HG02870 (cell line): ENCODE results near the gene P2RY14.

ENCODE experiments used
- ATAC-seq: cut with Tn5 transposase; IDR thresholded peaks from one replicate; pipeline ENCODE4 v1.9.1; 2021; ENCODE audit warnings: mild to moderate bottlenecking, moderate library complexity; ENCODE audit not compliant: unreplicated experiment

Gene P2RY14

DNA sequence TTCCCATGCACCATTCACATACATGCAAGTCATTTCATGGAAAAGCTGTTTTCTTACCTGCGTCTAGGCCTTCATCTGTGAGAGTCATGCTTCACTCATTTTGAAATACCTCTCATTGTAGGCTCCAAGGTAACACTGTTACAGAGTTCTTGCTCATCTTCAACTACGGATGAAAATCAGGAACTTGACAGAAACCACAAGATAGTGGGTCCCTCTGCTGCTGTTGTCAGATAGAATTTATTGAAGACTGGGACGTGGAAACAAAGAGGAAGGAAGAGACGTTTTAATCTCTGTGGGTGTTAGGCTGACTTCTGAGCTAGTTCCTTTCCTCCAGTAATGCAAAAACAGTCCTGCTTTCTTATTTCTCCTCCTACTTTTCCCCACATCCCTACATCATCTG lies at the start of gene P2RY14:
Gene P2RY14, minus strand, starts transcription at position 313 of the 400 bp plus-strand sequence. CDS start 64,226 bp downstream, outside the sequence.
- ATAC-seq = no peak

DNA sequence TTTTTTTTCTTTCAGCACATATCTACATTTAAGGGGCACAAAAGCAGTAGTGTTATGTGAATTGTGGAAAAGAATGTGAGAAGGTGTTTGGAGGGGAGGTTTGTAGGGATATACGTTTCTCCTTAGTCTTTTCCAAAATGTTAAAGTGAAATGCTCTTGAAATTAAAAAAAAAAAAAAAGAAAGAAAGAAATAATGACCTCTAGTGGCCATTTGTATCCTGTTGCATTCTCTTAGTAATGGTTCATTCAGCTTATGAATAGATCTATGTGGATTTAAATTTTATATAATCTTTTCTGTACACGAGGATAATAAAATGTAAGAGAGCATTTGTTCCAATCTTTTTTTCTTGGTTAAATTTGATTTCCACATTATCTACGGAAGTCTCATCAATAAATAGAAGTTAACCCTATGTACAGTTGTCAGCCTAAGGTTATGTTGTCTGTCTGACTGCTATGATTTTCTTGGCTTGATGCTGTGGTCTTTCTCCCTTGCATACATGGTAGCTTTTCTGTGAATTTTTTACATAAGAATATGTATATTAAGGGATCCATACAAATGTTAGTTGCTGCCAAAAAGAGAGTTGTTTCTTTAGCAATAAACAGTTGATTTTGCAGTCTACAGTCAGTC lies 49.3 kb upstream of the P2RY14 start:
- ATAC-seq = no peak

DNA sequence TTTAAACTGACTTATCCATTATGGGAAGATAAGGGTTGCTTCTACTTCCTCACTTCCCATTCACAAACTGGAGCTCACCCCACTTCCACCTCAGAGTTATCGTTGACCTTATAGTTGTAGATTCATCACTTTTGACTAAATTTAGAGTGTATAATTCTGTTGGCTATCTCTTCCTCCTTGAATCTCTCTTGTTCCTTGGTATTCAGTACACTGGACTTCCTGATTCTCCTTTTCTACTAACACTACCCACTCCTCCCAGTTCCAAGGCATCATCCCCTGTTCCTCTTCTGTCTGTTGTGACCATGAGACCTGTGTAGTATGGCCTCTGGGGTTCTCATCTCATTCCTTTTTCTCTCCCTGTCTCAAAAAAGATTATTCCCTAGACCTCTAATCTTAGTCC lies 44.2 kb upstream of the P2RY14 start:
- ATAC-seq = no peak

DNA sequence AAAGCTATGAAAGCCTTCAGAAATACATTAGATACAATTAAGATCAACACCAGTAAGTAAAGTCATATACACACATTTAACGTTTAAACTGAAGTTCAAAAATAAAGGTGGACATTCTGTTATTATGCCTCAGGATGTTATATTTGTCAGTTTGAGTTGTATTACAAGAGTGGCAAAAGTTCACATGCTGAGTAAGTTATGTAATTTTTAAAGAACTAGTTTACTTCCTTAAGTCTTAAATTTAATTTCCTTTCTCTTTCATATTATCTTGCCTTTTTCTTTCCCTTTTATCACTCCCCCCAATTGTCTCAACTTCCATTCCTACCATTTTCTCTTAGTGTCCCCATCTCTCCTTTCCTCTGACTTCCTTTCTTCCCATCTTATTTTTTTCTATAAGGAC lies 43.2 kb upstream of the P2RY14 start:
- ATAC-seq = no peak

DNA sequence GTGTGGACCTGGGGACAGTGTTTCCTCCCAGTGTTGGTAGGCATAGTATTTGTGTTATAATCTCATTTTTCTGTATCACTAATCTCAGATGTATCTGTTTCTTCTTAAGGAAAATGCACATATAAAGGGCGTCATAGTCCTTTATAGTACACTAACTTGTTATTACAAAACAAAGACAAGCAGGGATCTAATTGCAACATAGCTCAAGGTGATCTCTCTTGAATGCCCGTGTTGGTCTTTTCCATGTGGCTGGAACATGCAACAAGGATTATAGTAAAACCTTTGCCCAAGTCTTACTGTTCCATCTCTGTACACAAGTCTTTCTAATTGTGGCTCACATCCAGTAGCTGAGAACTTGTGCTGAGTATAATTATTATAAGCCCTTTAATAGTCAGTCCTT lies 41.8 kb upstream of the P2RY14 start:
- ATAC-seq = no peak

DNA sequence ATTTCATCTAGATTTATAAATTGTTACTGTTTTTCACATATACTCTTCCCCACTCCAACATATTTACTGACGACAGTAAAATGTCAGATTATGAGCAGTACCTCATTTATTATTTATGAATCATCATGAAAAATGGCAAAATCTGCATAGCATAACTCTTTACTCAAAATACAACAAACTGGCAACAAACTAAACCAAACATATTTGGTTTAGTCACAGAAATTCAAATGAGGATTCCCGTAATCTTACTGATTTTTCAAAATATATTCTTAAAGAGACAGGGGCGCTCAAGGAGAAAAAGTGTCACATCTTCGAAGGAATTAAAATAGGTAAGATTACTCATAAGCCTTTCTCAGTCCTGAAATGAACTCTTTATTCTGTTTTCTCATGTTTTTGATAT lies 41.3 kb upstream of the P2RY14 start:
- no peak for ATAC-seq

DNA sequence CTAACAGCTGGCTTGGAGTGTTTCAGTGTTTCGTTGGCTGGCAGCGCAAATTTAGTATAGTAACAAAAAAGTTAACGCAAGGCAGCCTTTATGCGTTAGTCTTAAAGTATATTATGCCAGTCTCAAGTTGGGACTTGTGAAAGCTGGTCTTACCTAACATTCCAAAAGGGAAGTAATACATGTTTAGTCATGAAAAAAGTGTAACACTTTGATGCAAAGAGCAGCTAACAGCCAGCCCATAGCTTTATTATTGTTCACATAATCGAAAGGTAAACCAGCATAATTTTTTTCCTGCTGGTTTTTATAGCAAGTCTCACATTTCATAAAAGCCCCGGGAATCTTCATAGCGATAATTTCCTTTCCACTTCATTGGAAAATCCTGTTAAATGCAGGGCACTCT lies 40.6 kb upstream of the P2RY14 start:
- no peak for ATAC-seq

DNA sequence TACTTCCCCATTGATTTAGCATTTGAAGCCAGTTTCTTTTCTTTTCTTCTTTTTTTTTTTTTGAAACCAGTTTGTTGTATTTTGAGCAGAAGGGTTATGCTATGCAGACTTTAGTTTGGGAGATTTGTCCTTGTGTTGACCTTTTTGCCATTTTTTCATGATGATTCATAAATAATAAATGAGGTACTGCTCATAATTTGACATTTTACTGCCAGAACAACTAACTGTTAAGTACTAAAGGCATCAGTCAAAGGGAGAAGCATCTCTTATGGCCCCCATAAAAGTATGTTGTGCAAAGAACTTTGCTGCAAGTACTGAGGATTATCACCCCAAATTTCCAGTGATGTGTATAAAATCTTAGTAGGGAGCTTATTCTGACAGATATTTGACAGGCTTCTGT lies 40.0 kb upstream of the P2RY14 start:
- ATAC-seq = no peak

DNA sequence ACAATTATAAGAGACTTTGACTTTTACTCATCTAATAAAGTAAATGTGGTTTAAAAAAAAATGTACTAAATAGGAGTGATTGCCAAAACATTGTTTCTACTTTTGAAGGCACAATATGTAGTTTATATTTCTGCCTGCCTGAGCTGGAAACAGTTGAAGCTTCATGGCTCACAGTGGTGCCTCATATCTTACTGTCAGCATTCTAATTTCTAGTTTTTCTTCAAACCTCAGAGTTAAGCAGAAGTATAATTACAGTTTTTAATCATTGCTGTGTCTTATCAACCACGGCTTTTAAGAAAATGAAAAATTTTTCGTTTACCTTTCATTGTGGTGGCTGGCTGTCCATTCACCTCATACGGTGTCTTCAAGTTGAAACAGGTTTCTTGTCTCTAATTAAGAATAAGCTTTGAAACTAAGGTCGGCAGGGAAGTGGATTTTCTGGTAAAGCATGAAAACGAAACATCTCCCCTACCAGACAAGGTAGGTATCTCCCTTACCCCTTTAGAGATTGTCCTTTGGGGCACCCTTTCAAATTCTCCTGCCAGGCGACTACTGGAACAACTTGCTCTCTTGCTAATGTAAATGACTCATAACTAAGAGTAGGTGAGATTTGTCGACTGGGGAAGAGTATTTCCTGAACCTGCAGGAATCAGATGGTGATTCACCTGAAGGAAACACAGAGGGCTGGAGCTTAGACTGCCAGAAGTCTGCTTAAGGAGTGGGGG lies 38.1 kb upstream of the P2RY14 start, which contains the start of gene GPR87:
Gene GPR87, minus strand, starts transcription at position 554 of the 725 bp plus-strand sequence. CDS start 16,720 bp downstream, outside the sequence.
- ATAC-seq = peak; percentile 70

DNA sequence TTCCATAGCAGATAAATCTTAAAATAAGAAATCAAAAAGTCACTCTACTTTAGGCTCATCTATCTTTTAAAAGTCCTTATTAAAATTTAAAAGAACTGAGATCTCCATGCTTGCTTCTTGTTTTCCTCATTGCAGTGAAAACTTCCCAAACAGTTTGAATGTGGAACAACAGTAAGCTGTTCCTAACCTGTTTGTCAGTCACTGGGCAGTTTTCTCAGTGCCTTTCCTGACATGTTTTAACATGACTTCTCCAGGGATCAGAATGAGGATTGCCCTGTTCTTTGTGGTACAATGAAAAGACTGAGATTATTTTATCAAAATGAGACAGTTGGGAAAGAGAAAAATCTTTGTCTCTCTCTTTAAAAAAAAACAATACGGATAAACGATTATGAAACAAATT lies 37.5 kb upstream of the P2RY14 start:
- no peak for ATAC-seq

DNA sequence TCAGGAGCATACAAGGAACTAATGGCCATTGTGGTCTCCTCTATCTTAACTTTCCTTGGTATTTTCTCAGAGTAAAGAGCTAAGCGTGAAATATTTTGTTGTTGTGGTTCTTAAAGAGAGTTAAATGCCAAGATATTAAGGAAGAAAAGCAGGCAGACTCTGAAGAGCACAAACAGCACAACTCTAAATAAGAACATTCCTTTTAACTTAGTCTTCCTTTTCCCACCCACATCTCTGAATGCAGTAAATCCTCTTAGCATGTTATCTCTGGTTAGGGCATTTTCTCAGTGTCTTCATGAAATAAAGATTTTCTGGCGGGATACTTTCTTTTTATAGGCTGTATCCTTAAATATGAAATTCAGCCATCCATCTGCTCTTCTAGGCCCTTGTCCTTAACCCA lies 36.8 kb upstream of the P2RY14 start:
- no peak for ATAC-seq

DNA sequence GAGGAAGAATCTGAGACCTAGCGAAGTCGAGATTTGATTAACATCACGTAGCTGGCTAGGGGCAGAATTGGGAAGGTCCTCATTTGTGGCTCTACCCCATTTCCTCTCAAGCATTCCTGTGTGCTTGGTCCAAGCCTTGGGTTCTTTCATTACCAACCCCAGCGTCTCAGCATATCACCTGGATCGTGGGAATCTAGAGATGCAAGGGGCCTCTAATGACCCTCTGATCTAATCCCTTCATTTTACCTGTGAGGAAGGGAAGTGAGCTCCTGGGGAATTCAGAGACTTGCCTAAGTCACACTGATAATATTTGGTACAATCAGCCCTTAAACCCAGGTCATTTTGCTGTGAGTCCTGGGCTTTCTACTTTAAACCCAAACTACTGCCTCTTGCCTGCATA lies 36.3 kb upstream of the P2RY14 start:
- no peak for ATAC-seq

DNA sequence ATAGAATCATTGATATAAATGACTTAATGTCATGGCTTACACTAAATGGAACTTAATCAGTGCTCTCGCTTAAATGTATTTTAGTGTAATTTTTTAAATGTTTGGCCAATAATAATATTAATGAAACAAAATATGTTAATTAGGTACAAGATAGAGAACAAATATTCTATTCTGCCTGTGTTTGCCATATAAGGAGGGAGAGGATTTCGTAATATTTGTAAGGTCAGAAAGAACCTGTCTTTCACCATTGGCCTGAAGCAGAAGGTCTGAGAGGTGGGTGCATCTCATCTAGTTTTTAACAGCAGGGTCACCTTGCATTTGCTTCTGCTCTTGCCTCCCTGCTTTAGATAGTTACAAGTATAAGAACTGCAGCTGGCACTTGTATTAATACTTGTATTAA lies 35.8 kb upstream of the P2RY14 start:
- no peak for ATAC-seq

DNA sequence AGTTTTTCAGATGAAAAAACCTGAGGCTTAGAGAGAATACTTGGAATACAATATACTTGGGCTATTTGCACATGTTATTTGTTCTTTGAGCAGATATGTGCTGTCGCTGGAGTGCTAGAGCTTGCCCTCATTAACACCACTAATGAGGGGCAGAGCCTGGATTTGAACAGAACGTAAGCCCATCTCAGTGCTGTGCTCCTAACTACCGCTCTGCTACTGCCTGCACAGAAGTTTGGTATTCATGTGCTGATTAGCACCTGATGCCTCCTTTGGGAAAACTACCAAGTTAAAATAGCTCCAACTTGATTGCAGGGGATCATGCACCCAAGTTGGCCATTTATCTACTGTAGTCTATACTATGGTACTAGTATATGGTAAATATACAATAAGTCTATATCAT lies 34.6 kb upstream of the P2RY14 start:
- no peak for ATAC-seq

DNA sequence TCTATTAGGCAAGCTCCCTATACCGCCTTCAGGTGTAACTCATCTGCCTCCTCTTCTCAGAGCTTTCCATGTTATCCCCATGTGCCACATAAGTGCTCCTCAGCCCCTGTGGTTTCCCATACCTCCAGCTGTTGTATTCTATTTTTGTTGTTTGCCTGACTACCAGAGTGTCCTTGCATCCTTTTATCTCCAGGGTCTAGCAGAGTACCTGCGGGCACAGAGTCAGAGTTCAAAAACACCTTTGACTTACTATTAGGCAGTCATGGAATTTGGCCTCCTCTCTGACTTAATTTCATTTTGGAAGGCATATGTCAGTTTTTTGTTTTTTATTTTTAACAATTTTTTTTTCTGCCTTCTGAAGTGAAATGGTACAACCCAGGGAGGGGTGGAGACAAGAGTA lies 31.2 kb upstream of the P2RY14 start:
- ATAC-seq = no peak

DNA sequence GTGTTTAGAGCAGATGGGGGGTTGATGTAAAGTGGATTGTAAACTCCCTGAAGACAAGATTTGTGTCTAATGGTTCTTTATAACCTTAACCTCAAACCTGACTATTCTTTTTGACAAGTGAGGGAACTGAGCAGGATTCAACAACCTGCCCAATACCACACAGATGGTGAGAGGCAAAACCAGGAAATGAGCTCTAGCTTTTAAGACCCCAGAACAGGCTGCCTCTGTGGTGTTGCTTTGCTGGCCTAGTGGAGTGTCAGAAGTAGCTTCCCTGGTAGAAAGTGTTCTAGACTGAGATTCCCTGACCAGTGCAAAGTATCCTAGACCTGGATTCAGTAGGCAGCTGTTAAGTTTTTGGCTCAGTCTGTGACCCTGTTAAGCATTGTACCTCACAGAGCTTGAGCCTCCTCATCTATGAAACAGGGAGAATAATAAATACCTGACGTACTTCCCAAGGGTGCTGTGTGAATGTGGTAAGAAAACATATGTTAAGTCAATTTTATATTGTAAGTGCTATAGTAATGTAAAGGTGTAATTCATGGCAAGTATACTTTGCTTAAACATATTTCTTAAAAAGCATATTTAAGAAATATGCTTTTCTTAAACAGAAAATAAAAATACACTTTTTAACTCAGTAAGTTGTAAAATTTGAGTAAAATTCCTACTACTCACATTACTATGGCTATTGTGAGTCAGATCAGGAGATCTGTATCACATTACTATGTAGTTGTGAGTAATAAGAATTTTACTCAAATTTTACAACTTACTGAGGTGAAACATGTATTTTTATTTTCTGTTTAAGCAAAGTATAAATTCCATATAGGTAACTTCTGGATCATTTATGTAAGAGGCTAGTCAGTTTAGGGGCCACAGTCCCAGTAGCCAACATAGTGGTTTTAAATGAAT lies 29.5 kb upstream of the P2RY14 start:
- no peak for ATAC-seq

DNA sequence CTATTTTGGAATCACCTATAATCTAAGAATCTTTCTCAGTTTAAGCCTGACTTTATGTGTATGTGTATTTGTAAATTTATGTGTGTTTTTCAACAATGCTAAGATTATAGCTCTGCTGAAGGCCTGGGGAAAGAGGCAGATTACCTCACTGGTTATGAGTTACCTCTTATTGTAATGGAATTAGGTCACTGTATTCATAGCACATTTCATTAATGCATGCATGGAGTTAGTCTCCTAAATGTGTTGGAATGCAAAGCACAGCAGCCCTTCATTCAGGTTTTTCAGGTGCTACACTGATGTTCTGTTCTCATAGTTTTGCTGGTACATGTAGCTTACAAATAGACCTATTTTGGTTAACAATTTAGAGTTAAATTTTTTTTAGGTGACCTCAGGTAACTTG lies 28.8 kb upstream of the P2RY14 start:
- ATAC-seq = no peak

DNA sequence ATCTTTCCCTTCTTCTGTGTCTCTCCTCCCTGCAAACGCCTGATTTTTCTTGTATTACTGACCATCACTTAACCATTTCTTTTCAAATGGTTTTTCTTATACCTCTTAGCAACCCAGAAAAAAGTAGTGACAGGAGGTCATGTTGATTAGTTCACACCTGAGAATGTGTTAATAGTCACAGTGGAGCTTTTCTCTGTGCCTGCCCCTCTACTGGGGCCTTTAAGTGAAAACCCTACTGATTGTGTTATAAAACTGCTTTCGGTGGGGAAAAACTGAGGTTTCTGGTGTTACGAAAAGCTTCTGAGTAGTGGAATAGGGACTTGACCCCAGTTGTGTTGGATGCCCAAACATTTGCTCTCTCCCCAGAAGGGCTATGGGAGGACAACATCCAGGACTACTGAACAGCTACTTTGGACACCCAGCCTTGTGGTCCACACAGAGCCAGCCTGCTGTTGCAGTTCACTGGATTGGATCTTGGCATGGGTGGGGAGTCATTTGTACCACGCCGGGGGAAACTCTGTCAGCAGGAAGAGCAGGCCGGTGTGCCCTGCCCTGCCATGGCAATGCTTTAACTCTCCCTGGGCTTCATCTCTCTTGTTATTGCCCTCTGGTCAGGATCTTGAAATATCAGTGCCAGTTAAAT lies 27.9 kb upstream of the P2RY14 start:
- no peak for ATAC-seq

DNA sequence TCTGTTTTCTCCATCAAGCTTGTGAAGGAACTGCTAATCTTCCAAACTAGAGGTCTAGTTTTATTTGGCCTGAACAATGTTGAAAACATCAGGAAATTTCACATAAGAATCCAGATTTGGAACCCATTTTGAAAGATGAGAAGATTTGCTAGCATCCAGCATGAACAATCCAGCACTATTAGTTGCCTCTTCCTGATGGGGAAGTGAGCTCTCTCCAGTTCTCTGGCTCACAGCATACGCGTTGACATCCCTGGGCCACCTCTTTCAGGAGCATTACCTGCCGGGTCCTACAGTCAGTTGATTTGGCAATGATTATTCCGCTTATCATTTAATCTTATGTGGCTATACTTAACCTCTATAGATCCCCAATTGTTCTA lies 27.4 kb upstream of the P2RY14 start:
- no peak for ATAC-seq

DNA sequence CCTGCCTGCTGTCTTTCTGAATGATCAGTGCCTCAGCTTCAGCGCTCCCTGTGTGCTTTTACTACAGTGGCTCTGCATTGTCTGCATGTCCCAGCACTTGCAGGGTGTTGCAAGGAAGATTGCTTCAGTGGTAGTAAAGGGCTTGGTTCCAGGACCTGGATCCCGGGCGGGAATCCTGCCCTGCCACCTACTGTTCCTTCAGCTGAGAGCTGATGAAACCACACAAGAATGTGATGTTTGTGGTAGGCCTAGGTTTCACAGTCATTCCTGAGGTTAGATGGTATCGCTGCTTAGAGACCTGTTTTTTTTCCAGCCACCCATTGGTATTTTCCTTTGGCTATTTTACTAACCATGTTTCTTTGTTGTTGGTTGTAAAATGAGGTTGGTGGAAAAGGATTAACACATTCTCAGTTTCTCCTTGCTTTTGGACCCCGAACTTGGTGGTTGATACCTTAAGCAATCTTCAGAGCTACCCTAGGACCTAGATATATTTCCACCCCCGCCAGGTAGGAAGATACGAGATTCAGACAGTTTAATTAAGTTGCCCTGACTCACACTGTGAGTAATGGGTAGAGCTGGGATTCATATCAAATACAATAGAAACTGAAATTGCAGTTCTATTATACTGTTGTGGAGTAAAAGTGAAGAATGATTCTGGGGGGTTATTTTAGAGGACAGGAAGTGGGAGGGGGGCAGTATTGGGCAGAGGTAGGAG lies 26.9 kb upstream of the P2RY14 start:
- ATAC-seq = no peak

DNA sequence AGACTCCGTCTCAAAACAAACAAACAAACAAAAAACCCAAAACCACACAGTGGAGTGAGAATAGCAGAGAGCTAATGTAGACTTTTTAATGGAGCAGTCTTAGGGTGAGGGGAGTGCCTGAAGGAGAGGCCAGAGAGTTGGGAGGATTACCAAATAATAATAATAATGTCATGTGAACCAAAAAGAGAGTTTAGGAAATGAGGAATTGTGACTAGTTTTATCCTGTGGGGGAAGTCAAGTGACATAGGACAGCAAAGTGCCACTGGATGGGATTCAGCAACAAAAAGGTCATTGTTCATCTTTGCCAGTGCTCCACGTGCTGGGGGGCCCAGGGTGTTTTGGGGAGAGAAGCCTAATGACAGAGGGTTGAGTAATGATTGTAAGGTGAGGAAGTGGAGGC lies 25.4 kb upstream of the P2RY14 start:
- no peak for ATAC-seq
